GM18868 (cell line): Measurements from ENCODE around the gene DEFB116.
A peak's percentile ranks its signal among the peaks of the same experiment; 100 is the strongest.
"Not testable (repeated sequence)": the region's sequence is repeated elsewhere in the genome, so short reads cannot be mapped to it uniquely, and the experiment has no call there.

Experiments used
- ATAC-seq: cut with Tn5 transposase; IDR thresholded peaks from one replicate; pipeline ENCODE4 v1.9.1; 2021; ENCODE audit warnings: mild to moderate bottlenecking, moderate library complexity; ENCODE audit not compliant: unreplicated experiment

Gene DEFB116

DNA sequence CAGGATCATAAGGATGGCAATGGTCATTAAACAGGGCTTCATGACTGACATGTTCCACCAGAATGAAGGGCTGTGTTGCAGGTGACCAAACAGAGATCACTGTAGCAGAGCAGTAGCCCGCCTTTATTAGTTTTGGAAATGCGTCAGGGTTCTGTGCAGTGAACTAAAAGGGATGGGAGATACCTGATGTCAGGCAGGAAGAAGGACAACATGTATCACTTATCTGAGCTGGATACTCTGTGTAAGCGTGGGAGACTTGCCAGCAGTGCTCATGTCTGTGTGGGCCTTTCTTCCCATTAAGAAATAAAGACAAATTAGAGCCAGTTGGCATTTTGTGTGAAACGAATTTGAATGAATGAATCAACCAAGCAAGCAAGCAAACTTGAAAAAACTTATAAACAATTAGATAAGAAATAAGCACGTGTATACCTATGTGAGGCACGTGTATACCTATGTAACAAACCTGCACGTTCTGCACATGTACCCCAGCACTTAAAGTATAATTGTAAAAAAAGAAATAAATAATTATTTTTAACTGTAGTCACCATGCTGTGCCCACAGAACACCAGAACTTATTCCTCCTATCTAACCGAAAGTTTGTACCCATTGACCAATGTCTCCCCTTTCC is at the start of gene DEFB116:
DEFB116 (minus strand) TSS at position 51 of the 628 bp plus-strand sequence; CDS start at position 51, 0 bp downstream.
- ATAC-seq = no peak

DNA sequence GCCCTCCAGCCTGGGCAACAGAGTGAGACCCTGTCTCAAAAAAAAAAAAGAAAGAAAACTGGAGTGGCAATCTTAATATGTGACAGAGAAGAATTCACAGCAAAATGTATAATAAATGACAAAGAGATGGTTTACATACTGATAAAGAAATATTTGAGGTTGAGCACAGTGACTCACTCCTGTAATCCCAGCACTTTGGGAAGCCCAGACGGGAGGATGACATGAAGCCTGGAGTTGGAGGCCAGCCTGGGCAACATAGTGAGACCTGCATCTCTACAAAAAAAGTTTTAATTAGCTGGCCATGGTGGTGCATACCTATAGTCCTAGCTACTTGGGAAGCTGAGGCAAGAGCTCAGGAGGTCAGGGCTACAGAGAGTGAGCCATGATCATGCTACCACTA is 47.6 kb upstream of the DEFB116 start:
- ATAC-seq = no peak

- ATAC-seq = no peak
Measured at GRCh38 chr20:31341470-31341869, 33.1 kb upstream of the DEFB116 start.

GRCh38 chr20:31330893-31331292 is 22.5 kb upstream of the DEFB116 start:
- ATAC-seq = no peak

DNA sequence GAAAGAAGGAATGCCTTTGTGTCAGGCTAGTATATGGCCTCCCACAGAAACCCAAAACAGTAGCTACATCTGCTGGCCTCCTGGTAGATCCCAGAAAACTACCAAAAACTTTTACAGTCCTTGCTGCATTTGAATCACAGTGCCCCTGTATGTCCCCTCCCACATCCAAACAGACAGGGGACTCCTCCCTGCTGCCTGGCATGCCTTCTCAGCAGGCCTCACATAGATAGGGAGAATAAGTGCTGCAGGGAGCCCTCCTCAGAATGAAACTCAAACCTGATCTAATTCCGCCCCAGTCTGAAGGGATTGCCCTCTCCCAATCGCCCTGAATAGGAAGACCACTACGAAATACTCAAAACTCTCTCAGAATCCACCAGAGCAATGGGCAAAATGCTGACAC is 14.1 kb upstream of the DEFB116 start:
- ATAC-seq = no peak

- not testable (repeated sequence) for ATAC-seq
Measured at GRCh38 chr20:31284964-31285363, 23.4 kb downstream of the DEFB116 start.

DNA sequence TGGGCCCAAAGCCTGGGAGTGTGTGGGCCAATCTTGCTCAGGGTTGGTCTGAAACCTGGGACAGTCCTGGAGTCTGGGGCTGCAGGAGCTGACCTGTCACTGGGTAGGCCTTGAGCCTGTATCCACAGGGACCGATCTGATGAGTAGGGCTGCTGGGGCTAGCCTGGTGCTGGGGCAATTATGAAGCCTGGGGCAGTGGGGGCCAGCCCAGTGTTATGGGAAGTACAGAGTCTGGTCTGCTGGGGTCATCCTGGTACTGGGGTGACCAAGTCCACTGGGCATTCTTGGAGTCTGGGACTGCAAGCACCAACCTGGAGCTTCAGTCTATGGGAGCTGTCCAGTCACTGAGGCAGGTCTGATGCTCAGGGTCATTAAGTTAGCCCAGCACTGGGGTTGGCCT is 30.2 kb downstream of the DEFB116 start:
- no peak for ATAC-seq

DNA sequence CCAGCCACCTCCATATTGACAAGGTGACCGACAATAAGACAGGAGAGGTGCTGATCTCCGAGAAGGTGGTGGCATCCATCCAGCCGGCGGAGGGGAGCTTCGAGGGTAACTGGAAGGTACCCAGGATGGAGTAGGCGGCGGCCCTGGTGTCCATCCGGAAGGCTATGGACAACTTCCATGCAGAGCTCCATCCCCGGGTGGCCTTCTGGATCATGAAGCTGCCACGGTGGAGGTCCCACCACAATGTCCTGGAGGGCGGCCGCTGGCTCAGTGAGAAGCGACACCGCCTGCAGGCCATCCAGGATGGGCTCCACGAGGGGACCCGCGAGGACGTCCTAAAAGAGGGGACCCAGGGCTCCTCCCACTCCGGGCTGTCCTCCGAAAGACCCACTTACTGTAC is 33.9 kb downstream of the DEFB116 start:
- no peak for ATAC-seq

GRCh38 chr20:31260326-31260932 is 48.0 kb downstream of the DEFB116 start:
- peak; percentile 74 for ATAC-seq

DNA sequence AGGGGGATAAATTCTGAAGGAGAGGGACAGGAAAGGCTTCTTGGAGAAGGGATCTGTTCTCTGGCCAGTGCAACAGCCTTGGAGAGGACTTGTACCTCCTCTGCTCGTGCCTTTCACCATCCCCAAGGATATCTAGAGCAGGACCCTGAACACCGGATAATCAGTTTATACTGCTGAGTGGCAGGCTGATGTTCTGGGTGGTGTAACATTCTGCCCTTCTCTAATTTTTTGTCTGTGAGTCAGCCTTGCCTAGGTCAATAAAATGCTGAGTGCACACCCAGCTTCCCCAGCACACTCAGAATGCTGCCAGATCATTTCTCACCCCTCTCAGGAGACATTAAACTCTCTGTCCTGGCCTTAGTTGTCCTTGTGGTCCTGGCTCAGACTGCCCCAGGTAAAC is 51.0 kb downstream of the DEFB116 start, which contains the start of gene DEFB115:
DEFB115 (plus strand) TSS at position 301 of the 400 bp plus-strand sequence; CDS start at position 301, 0 bp downstream.
- no peak for ATAC-seq

GRCh38 chr20:31256959-31257358 is 51.4 kb downstream of the DEFB116 start:
- ATAC-seq = no peak
